GM12891 (cell line): ENCODE results near the gene CERK.

Source experiments
- POLR2A ChIP-seq: IDR thresholded peaks from 2 replicates; pipeline ENCODE4 v1.6.1; 2011; ENCODE audit warnings: low read depth, low read length, control low read depth
- POLR2AphosphoS5 ChIP-seq: IDR thresholded peaks from 2 replicates; pipeline ENCODE4 v1.6.1; 2011; ENCODE audit warnings: low read depth, low read length, control low read depth

GRCh38 chr22:46657996-46658947 is 79.8 kb downstream of the CERK start:
- no peak for TF ChIP-seq POLR2A
- TF ChIP-seq POLR2AphosphoS5 = no peak
